Ramos (cell line): Measurements from ENCODE around the gene SLC4A5.

Source experiments
- in situ Hi-C: fragments of 300-500 bp; cut with MboI; formaldehyde crosslinking; loops from one replicate; pipeline ENCODE4 v1.14.3; 2022; ENCODE audit warnings: low sequenced_read_pairs; ENCODE audit not compliant: unreplicated experiment

The SLC4A5 gene, protein sequence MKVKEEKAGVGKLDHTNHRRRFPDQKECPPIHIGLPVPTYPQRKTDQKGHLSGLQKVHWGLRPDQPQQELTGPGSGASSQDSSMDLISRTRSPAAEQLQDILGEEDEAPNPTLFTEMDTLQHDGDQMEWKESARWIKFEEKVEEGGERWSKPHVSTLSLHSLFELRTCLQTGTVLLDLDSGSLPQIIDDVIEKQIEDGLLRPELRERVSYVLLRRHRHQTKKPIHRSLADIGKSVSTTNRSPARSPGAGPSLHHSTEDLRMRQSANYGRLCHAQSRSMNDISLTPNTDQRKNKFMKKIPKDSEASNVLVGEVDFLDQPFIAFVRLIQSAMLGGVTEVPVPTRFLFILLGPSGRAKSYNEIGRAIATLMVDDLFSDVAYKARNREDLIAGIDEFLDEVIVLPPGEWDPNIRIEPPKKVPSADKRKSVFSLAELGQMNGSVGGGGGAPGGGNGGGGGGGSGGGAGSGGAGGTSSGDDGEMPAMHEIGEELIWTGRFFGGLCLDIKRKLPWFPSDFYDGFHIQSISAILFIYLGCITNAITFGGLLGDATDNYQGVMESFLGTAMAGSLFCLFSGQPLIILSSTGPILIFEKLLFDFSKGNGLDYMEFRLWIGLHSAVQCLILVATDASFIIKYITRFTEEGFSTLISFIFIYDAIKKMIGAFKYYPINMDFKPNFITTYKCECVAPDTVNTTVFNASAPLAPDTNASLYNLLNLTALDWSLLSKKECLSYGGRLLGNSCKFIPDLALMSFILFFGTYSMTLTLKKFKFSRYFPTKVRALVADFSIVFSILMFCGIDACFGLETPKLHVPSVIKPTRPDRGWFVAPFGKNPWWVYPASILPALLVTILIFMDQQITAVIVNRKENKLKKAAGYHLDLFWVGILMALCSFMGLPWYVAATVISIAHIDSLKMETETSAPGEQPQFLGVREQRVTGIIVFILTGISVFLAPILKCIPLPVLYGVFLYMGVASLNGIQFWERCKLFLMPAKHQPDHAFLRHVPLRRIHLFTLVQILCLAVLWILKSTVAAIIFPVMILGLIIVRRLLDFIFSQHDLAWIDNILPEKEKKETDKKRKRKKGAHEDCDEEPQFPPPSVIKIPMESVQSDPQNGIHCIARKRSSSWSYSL

GRCh38 chr2:74343316-74343715, at the start of gene SLC4A5:
Gene SLC4A5, minus strand, starts transcription at chr2:74343416. Its CDS starts 28,393 bp downstream, at chr2:74315023.
- in situ Hi-C loops: no loop called here

- in situ Hi-C loops: loop anchor here (10.0 kb wide), 1 partner anchor 148 kb away; no protein-coding TSS in a partner anchor
Measured at GRCh38 chr2:74392449-74392743, 49.2 kb upstream of the SLC4A5 start.

GRCh38 chr2:74391580-74392448, 48.6 kb upstream of the SLC4A5 start:
- in situ Hi-C loops: loop anchor here (10.0 kb wide), 1 partner anchor 147 kb away; no protein-coding TSS in a partner anchor

DNA sequence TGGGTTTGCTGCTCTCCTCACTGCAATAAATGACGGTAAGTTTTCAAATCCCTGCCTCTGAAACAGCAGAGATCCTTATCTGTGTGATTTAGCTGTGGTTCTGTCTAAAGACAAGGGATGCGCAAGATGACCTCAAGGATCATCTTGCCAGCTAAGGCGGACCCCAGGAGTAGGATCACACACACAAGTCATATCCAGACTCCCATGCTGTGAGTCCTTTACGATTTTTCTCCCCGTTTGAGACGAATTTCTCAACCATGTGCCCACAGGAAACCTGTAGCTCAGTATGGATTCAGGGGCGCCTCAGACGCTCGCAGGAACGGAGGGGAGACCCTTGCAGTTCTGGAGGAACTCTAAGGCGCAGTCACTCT, 48.0 kb upstream of the SLC4A5 start:
- in situ Hi-C loops: loop anchor here (10.0 kb wide), 1 partner anchor 146 kb away; no protein-coding TSS in a partner anchor

- in situ Hi-C loops: loop anchor here (10.0 kb wide), 1 partner anchor 146 kb away; no protein-coding TSS in a partner anchor
Measured at GRCh38 chr2:74390606-74391005, 47.4 kb upstream of the SLC4A5 start.

GRCh38 chr2:74387346-74387745, 44.1 kb upstream of the SLC4A5 start:
- in situ Hi-C loops: no loop called here

DNA sequence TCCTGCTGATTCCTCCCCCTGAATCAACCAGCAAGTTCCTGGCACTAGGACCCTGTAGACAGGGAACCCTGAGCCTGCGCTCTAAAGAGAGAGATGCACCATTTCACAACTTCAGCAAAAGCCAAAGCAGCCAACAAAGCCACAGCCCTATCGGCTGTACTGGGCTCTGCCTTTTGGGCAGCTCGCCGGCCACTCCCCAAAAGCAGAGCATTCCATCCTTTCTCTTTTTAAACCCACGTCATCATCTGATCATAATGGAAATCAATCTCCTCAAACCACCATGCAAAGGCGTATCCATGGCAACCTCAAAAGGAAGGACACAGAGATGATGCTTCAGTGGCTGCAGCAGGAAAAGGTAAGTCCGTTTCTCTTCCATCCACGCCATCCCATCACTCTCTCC, 42.2 kb upstream of the SLC4A5 start:
- in situ Hi-C loops: no loop called here

DNA sequence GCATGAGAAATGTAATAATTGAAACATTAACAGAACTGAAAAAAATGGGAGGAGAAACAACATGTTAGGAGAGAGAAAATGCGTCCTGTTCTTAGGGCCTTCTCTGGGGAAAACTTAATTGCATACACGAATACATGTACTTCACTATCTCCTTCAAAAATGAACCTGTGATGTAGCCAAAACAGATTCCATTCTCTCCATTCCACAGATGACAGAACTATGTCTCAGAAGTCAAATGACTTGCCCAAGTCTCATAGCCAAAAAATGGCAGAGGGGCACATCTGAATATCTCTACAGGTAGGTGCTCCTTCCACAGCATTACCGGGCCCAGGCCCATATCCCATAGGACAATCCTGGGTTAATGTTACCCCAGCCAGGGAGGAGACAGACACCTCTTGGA, 40.8 kb upstream of the SLC4A5 start:
- in situ Hi-C loops: no loop called here

DNA sequence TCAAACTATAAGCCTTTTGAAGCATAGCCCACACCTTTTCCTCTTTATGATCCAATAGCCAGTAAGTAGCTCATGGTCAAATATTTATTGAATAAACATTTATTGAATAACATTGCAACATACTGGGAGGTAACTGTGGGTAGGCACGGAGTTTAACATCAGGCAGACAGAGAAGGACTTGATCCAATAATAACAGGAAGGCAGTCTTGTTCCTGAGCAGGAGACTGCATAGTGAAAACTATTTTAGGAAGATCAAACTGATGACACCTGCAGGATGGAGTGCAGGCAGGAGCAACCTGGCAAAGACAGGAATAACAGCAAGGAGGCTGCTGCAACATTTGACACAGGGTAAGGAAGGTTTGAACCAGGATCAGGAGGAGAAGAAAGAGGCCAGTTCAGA, 40.0 kb upstream of the SLC4A5 start:
- in situ Hi-C loops: no loop called here

- in situ Hi-C loops: no loop called here
Measured at GRCh38 chr2:74381751-74382150, 38.5 kb upstream of the SLC4A5 start.

- in situ Hi-C loops: no loop called here
Measured at GRCh38 chr2:74379851-74380789, 36.9 kb upstream of the SLC4A5 start, which contains the start of gene DCTN1. Gene DCTN1, minus strand, starts transcription at chr2:74380311. Its CDS starts 274 bp downstream, at chr2:74380037.

DNA sequence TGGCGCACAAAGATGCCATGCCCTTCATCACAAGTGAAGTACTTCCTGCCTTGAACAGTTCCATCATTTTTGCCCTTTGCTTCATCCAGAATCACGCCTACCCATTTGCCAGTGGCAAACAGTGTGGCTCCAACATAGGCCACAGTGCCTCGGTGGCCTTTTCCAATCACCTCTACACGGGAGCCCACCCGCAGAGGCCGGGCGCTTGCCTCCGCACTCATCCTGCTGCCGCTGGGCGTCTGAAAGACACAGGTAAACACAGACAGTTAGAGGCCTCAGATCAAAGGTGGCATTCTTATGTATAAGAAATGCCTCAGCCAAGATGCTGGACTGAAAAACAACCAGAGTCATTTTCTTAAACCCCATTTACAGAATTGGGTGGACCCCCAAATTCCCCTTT, 34.8 kb upstream of the SLC4A5 start:
- in situ Hi-C loops: no loop called here

DNA sequence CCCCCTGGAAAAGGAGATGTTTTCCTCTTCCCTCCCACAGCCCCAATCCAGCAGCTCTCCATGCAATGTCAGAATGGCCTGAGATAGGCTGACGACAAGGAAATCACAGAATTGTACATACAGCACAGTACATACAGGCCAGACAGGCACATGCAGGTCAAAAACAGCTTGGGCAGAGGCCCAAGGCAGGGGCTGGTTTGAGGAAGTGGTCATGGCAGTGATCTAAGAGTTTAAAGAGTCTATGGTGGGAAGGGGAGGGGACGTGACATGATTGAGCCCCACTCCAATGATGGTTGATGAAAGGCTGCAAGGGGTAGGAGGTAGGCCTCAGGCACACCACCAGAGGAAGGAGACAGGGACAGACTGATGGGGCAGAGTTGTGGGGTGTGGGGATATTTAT, 32.6 kb upstream of the SLC4A5 start:
- in situ Hi-C loops: no loop called here

- in situ Hi-C loops: no loop called here
Measured at GRCh38 chr2:74374509-74375205, 31.4 kb upstream of the SLC4A5 start.

DNA sequence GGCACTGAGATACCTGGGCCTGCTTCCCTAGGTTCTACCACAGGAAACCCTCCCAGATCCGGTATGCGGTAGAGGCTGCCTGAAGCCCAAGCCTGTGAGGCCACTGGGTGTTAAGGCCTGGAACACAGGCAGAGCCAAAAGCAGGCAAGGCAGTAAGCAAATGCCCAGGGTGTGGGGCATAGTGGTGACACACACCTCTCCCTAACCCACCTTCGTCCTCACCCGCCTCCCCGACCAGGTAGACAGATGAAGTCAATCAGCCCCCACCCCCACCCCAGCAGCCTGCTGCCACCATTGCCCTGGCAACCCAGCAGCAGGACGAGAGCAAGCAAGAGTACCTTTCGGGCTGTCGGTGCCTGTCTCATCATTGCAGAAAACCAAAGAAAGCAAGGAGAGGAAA, 30.8 kb upstream of the SLC4A5 start:
- in situ Hi-C loops: no loop called here

GRCh38 chr2:74373221-74373676, 30.0 kb upstream of the SLC4A5 start:
- in situ Hi-C loops: no loop called here

GRCh38 chr2:74372674-74373073, 29.5 kb upstream of the SLC4A5 start:
- in situ Hi-C loops: no loop called here

DNA sequence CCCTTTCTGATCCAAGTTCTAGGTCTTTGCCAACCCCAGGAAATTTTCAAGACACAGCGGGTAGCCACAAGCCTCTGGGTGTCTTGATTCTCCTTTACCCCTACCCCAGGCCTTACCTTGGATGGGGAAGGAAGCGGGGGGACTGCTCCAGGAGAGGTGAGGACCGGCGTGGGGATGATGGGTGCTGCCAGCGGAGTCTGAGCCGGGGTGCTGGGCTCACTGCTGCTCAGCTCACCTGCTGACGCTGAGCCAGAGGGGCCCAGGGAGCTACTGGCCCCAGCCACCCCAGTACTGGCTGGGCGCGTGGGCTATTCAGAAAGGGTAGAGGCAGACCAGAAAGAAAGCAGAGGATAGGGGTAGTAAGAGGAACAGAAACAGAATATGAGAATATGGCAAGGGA, 28.2 kb upstream of the SLC4A5 start:
- in situ Hi-C loops: no loop called here
